Stimulated activated CD8-positive, alpha-beta memory T cell treated with anti-CD3 and anti-CD28 coated beads, Interleukin-15, amount 100 ng/mL, for 24 hours (primary cell): ENCODE data around the gene TOMM40.
"Not testable (repeated sequence)": the region's sequence is repeated elsewhere in the genome, so short reads cannot be mapped to it uniquely, and the experiment has no call there.

Experiments used
- DNase-seq: peaks from one replicate; pipeline ENCODE4 v3.0.0-alpha.2; 2020; ENCODE audit warnings: low read depth

Gene TOMM40

GRCh38 chr19:44891016-44891882 is at the start of gene TOMM40:
Gene TOMM40 (plus strand): TSS chr19:44891254. CDS start chr19:44891416, 162 bp downstream.
- DNase-seq: peak; percentile 96

- DNase-seq: no peak
Observed at GRCh38 chr19:44845286-44845611, 45.8 kb upstream of the TOMM40 start.

GRCh38 chr19:44845612-44846454 is 45.2 kb upstream of the TOMM40 start, which contains the start of gene NECTIN2:
Gene NECTIN2 (plus strand): TSS chr19:44846297. CDS start chr19:44846526, 229 bp downstream.
- peak; percentile 81 for DNase-seq

GRCh38 chr19:44846455-44847143 is 44.5 kb upstream of the TOMM40 start:
- DNase-seq: no peak

GRCh38 chr19:44847144-44848035 is 43.7 kb upstream of the TOMM40 start:
- DNase-seq: no peak

- no peak for DNase-seq
Observed at GRCh38 chr19:44848036-44848811, 42.8 kb upstream of the TOMM40 start.

GRCh38 chr19:44848812-44849447 is 42.1 kb upstream of the TOMM40 start:
- DNase-seq: no peak

GRCh38 chr19:44850641-44851109 is 40.4 kb upstream of the TOMM40 start:
- no peak for DNase-seq

- DNase-seq: no peak
Observed at GRCh38 chr19:44851427-44851826, 39.6 kb upstream of the TOMM40 start.

GRCh38 chr19:44855606-44856005 is 35.4 kb upstream of the TOMM40 start:
- no peak for DNase-seq

GRCh38 chr19:44856421-44857083 is 34.5 kb upstream of the TOMM40 start:
- DNase-seq: no peak

- no peak for DNase-seq
Observed at GRCh38 chr19:44857837-44858236, 33.2 kb upstream of the TOMM40 start.

GRCh38 chr19:44861576-44861975 is 29.5 kb upstream of the TOMM40 start:
- DNase-seq: not testable (repeated sequence)

GRCh38 chr19:44863990-44864389 is 27.1 kb upstream of the TOMM40 start:
- no peak for DNase-seq

GRCh38 chr19:44865196-44865767 is 25.8 kb upstream of the TOMM40 start:
- no peak for DNase-seq

GRCh38 chr19:44866664-44867063 is 24.4 kb upstream of the TOMM40 start:
- no peak for DNase-seq

- no peak for DNase-seq
Observed at GRCh38 chr19:44867578-44867977, 23.5 kb upstream of the TOMM40 start.

GRCh38 chr19:44869733-44870470 is 21.2 kb upstream of the TOMM40 start:
- no peak for DNase-seq
